GM23338 (cell line): ENCODE results near the gene KRTAP10-12. TPM values are rescaled to one million over a fixed set of nuclear protein-coding genes. Genes with fewer than 3 reads are reported as not detected.

Experiments
- ATAC-seq: fragments of 200-7000 bp; cut with Tn5 transposase; 3 replicates; pipeline ENCODE4 v1.9.1; 2020
- DNase-seq: peaks from one replicate; pipeline ENCODE4 v3.0.0-alpha.2; 2015; ENCODE audit warnings: low spot score
- H2AFZ ChIP-seq: fragments of 200-600 bp; sonication (generic); 2 replicates; pipeline ENCODE4 v1.8.0; 2016; ENCODE audit warnings: antibody characterized with exemption, mild to moderate bottlenecking, moderate library complexity
- H3F3A ChIP-seq: fragments of 200-600 bp; sonication (generic); replicated peaks from 2 replicates; pipeline ENCODE4 v1.8.0; 2017; ENCODE audit warnings: antibody characterized with exemption, mixed run types, low read depth
- H3K27ac ChIP-seq: fragments of 200-600 bp; sonication (generic); 2 replicates; pipeline ENCODE4 v1.6.1; 2016; ENCODE audit warnings: low read depth
- H3K27me3 ChIP-seq: fragments of 200-600 bp; sonication (generic); 2 replicates; pipeline ENCODE4 v1.8.0; 2016; ENCODE audit warnings: mild to moderate bottlenecking, mixed run types, moderate library complexity; ENCODE audit not compliant: insufficient read depth
- H3K36me3 ChIP-seq: fragments of 200-600 bp; sonication (generic); 2 replicates; pipeline ENCODE4 v1.8.0; 2016; ENCODE audit warnings: mild to moderate bottlenecking; ENCODE audit not compliant: insufficient read depth
- H3K4me1 ChIP-seq: fragments of 200-600 bp; sonication (generic); 2 replicates; pipeline ENCODE4 v1.8.0; 2016; ENCODE audit warnings: mild to moderate bottlenecking, moderate library complexity; ENCODE audit not compliant: insufficient read depth
- H3K4me2 ChIP-seq: fragments of 200-600 bp; sonication (generic); 2 replicates; pipeline ENCODE4 v1.7.1; 2017; ENCODE audit warnings: mixed run types
- H3K4me3 ChIP-seq: fragments of 200-600 bp; sonication (generic); 2 replicates; pipeline ENCODE4 v1.6.1; 2016; ENCODE audit warnings: mixed run types
- H3K79me2 ChIP-seq: fragments of 200-600 bp; sonication (generic); replicated peaks from 2 replicates; pipeline ENCODE4 v1.8.0; 2017; ENCODE audit warnings: mild to moderate bottlenecking; ENCODE audit not compliant: insufficient read depth
- H3K9me2 ChIP-seq: fragments of 200-600 bp; sonication (generic); 2 replicates; pipeline ENCODE4 v1.8.0; 2017; ENCODE audit not compliant: insufficient read depth
- H4K20me1 ChIP-seq: fragments of 200-600 bp; sonication (generic); replicated peaks from 2 replicates; pipeline ENCODE4 v1.8.0; 2017; ENCODE audit warnings: mild to moderate bottlenecking; ENCODE audit not compliant: insufficient read depth
- H3K27ac Mint-ChIP-seq: 2 replicates; pipeline ENCODE4 v1.8.0; 2020; ENCODE audit warnings: inconsistent platforms, mild to moderate bottlenecking, moderate library complexity, mixed read lengths
- H3K27me3 Mint-ChIP-seq: 3 replicates; pipeline ENCODE4 v1.8.0; 2022; ENCODE audit warnings: low read depth, mild to moderate bottlenecking, moderate library complexity, mixed read lengths, inconsistent platforms; ENCODE audit not compliant: insufficient read depth, poor library complexity
- H3K36me3 Mint-ChIP-seq: 3 replicates; pipeline ENCODE4 v1.8.0; 2021; ENCODE audit warnings: low read depth, mild to moderate bottlenecking, inconsistent platforms, moderate library complexity, mixed read lengths
- H3K4me1 Mint-ChIP-seq: 3 replicates; pipeline ENCODE4 v1.8.0; 2020; ENCODE audit warnings: mild to moderate bottlenecking, inconsistent platforms, mixed read lengths
- H3K4me3 Mint-ChIP-seq: 3 replicates; pipeline ENCODE4 v1.8.0; 2021; ENCODE audit warnings: moderate library complexity, mild to moderate bottlenecking, inconsistent platforms, mixed read lengths
- H3K9me3 Mint-ChIP-seq: 3 replicates; pipeline ENCODE4 v1.8.0; 2020; ENCODE audit warnings: moderate library complexity, mild to moderate bottlenecking, inconsistent platforms, mixed read lengths
- CREB1 ChIP-seq: fragments of 250-450 bp; sonication (Bioruptor Pico); IDR thresholded peaks from 2 replicates; pipeline ENCODE4 v1.5.0; 2020; ENCODE audit warnings: low read depth, mild to moderate bottlenecking, moderate library complexity
- ETS1 ChIP-seq: IDR thresholded peaks from 2 replicates; pipeline ENCODE4 v1.6.1; 2016; ENCODE audit warnings: antibody characterized with exemption
- EZH2 ChIP-seq: fragments of 200-600 bp; sonication (generic); IDR thresholded peaks from one replicate; pipeline ENCODE4 v1.8.0; 2017; ENCODE audit warnings: antibody characterized with exemption, mild to moderate bottlenecking, low read depth; ENCODE audit not compliant: unreplicated experiment
- EZH2phosphoT487 ChIP-seq: fragments of 200-600 bp; sonication (generic); IDR thresholded peaks from one replicate; pipeline ENCODE4 v1.8.1; 2018; ENCODE audit warnings: antibody characterized with exemption; ENCODE audit not compliant: unreplicated experiment
- JUNB ChIP-seq: IDR thresholded peaks from one replicate; pipeline ENCODE4 v1.6.1; 2016; ENCODE audit warnings: antibody characterized with exemption; ENCODE audit not compliant: unreplicated experiment
- NANOG ChIP-seq: IDR thresholded peaks from 2 replicates; pipeline ENCODE4 v1.6.1; 2016; ENCODE audit warnings: antibody characterized with exemption, borderline replicate concordance
- POLR2AphosphoS5 ChIP-seq: IDR thresholded peaks from 2 replicates; pipeline ENCODE4 v1.6.1; 2016; ENCODE audit warnings: antibody characterized with exemption, low read depth
- REST ChIP-seq: IDR thresholded peaks from one replicate; pipeline ENCODE4 v1.6.1; 2018; ENCODE audit warnings: antibody characterized with exemption; ENCODE audit not compliant: unreplicated experiment
- STAT1 ChIP-seq: IDR thresholded peaks from one replicate; pipeline ENCODE4 v1.6.1; 2016; ENCODE audit warnings: antibody characterized with exemption; ENCODE audit not compliant: unreplicated experiment
- ZNF114 ChIP-seq: fragments of 250-450 bp; sonication (Bioruptor Pico); IDR thresholded peaks from 2 replicates; pipeline ENCODE4 v1.5.0; 2020; ENCODE audit warnings: mild to moderate bottlenecking, moderate library complexity
- ZNF331 ChIP-seq: fragments of 250-450 bp; sonication (Bioruptor Pico); IDR thresholded peaks from 2 replicates; pipeline ENCODE4 v1.5.0; 2020; ENCODE audit warnings: low read depth, mild to moderate bottlenecking, moderate library complexity
- polyA plus RNA-seq: library from polyadenylated mRNA; unstranded; fragments of >200 nt; fragmentation: Nextera tagmentation; extraction: Ambion mirVana; gene quantifications from 2 replicates; pipeline ENCODE4 v1.2.1, GENCODE V29; 2016
- total RNA-seq: library from RNA; depleted of rRNA; stranded (reverse); fragments of >200 nt; shearing (Covaris generic); gene quantifications from 2 replicates; pipeline ENCODE4 v1.2.3, GENCODE V29; 2014
- TF ChIP-seq, protein P1 (sequence below): fragments of 250-450 bp; sonication (Bioruptor Pico); IDR thresholded peaks from 2 replicates; pipeline ENCODE4 v1.5.0; 2020; ENCODE audit warnings: mild to moderate bottlenecking, moderate library complexity
- TF ChIP-seq, protein P2 (sequence below), 2 experiments: fragments of 200-600 bp in 1 of 2; sonication (generic) in 1 of 2; conservative IDR thresholded peaks; 2 replicates each; pipeline versions ENCODE4 v1.5.1 to v1.6.1; 2016 to 2017; ENCODE audit warnings: antibody characterized with exemption in 2 of 2, low read depth in 2 of 2, mild to moderate bottlenecking in 2 of 2, moderate library complexity in 1 of 2

The KRTAP10-12 gene
- total and polyA plus RNA-seq, 2 experiments from 2014 or later = not detected

DNA sequence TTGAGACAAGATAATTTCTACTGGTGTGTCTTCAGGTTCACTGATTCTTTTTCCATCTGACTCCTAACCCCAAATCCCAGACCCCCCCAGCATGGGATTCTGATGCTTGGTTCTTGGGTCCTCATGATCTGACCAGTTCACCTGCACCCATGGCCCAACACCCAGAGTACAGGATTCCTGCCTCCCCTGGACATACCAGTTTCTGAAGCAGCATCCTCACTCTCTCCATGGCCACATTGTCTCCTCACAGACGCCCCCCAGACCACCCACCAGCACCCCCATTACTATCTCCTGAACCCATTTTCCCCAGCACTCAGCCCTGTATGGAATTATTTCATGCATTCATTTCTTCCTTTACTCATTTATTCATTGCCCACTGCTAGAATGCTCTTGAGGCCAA is 40.1 kb upstream of the KRTAP10-12 start:
- TF ChIP-seq REST = no peak
- no peak for TF ChIP-seq ETS1
- no peak for TF ChIP-seq EZH2phosphoT487
- TF ChIP-seq ZNF114 = no peak
- no peak for TF ChIP-seq NANOG
- TF ChIP-seq, protein P1, sequence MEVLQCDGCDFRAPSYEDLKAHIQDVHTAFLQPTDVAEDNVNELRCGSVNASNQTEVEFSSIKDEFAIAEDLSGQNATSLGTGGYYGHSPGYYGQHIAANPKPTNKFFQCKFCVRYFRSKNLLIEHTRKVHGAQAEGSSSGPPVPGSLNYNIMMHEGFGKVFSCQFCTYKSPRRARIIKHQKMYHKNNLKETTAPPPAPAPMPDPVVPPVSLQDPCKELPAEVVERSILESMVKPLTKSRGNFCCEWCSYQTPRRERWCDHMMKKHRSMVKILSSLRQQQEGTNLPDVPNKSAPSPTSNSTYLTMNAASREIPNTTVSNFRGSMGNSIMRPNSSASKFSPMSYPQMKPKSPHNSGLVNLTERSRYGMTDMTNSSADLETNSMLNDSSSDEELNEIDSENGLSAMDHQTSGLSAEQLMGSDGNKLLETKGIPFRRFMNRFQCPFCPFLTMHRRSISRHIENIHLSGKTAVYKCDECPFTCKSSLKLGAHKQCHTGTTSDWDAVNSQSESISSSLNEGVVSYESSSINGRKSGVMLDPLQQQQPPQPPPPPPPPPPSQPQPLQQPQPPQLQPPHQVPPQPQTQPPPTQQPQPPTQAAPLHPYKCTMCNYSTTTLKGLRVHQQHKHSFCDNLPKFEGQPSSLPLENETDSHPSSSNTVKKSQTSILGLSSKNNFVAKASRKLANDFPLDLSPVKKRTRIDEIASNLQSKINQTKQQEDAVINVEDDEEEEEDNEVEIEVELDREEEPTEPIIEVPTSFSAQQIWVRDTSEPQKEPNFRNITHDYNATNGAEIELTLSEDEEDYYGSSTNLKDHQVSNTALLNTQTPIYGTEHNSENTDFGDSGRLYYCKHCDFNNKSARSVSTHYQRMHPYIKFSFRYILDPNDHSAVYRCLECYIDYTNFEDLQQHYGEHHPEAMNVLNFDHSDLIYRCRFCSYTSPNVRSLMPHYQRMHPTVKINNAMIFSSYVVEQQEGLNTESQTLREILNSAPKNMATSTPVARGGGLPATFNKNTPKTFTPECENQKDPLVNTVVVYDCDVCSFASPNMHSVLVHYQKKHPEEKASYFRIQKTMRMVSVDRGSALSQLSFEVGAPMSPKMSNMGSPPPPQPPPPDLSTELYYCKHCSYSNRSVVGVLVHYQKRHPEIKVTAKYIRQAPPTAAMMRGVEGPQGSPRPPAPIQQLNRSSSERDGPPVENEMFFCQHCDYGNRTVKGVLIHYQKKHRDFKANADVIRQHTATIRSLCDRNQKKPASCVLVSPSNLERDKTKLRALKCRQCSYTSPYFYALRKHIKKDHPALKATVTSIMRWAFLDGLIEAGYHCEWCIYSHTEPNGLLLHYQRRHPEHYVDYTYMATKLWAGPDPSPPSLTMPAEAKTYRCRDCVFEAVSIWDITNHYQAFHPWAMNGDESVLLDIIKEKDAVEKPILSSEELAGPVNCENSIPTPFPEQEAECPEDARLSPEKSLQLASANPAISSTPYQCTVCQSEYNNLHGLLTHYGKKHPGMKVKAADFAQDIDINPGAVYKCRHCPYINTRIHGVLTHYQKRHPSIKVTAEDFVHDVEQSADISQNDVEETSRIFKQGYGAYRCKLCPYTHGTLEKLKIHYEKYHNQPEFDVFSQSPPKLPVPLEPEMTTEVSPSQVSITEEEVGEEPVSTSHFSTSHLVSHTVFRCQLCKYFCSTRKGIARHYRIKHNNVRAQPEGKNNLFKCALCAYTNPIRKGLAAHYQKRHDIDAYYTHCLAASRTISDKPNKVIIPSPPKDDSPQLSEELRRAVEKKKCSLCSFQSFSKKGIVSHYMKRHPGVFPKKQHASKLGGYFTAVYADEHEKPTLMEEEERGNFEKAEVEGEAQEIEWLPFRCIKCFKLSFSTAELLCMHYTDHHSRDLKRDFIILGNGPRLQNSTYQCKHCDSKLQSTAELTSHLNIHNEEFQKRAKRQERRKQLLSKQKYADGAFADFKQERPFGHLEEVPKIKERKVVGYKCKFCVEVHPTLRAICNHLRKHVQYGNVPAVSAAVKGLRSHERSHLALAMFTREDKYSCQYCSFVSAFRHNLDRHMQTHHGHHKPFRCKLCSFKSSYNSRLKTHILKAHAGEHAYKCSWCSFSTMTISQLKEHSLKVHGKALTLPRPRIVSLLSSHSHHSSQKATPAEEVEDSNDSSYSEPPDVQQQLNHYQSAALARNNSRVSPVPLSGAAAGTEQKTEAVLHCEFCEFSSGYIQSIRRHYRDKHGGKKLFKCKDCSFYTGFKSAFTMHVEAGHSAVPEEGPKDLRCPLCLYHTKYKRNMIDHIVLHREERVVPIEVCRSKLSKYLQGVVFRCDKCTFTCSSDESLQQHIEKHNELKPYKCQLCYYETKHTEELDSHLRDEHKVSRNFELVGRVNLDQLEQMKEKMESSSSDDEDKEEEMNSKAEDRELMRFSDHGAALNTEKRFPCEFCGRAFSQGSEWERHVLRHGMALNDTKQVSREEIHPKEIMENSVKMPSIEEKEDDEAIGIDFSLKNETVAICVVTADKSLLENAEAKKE = no peak
- TF ChIP-seq CREB1 (CRISPR knock-in tag) = no peak
- TF ChIP-seq EZH2 = no peak
- TF ChIP-seq ZNF331 = no peak
- TF ChIP-seq POLR2AphosphoS5 = no peak
- TF ChIP-seq, protein P2, sequence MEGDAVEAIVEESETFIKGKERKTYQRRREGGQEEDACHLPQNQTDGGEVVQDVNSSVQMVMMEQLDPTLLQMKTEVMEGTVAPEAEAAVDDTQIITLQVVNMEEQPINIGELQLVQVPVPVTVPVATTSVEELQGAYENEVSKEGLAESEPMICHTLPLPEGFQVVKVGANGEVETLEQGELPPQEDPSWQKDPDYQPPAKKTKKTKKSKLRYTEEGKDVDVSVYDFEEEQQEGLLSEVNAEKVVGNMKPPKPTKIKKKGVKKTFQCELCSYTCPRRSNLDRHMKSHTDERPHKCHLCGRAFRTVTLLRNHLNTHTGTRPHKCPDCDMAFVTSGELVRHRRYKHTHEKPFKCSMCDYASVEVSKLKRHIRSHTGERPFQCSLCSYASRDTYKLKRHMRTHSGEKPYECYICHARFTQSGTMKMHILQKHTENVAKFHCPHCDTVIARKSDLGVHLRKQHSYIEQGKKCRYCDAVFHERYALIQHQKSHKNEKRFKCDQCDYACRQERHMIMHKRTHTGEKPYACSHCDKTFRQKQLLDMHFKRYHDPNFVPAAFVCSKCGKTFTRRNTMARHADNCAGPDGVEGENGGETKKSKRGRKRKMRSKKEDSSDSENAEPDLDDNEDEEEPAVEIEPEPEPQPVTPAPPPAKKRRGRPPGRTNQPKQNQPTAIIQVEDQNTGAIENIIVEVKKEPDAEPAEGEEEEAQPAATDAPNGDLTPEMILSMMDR (conservative IDR thresholded peaks at IDR 0.05; ENCODE audit: low read depth in 2 of 2) = no peak
- TF ChIP-seq JUNB = no peak
- no peak for TF ChIP-seq STAT1
- Histone ChIP-seq H3K27ac (no peak overlapping the region), H3K27me3 (no peaks in the 10 kb centered on the region), H3K4me1 (peaks cover 31% of the 10 kb centered on the region), H3K36me3 (no peaks in the 10 kb centered on the region), H3K79me2 (no peaks in the 10 kb centered on the region), H3K4me2 (no peak overlapping the region), H3K9me2 (no peaks in the 10 kb centered on the region), H2AFZ (no peak overlapping the region), H3K4me3 (no peak overlapping the region), H4K20me1 (no peaks in the 10 kb centered on the region), H3F3A (0 out of 2 replicates have a peak, but pooled peaks cover 3% of the 10 kb centered on the region)
- H3K27me3 Mint-ChIP-seq = peaks cover 10% of the 10 kb centered on the region
- peaks cover 21% of the 10 kb centered on the region for H3K9me3 Mint-ChIP-seq
- peaks cover 30% of the 10 kb centered on the region for H3K4me1 Mint-ChIP-seq
- H3K4me3 Mint-ChIP-seq = no peak overlapping the region
- H3K36me3 Mint-ChIP-seq = peaks cover 9% of the 10 kb centered on the region; the same call in 2 of the 3 replicates
- H3K27ac Mint-ChIP-seq = no peak overlapping the region
- no peak for ATAC-seq
- no peak for DNase-seq
